Measurements from ENCODE around the gene AQP5. TPM values are rescaled to one million over a fixed set of nuclear protein-coding genes. Genes with fewer than 3 reads are reported as not detected.

Gene AQP5
- polyA plus RNA-seq, 3 donors: not detected

DNA sequence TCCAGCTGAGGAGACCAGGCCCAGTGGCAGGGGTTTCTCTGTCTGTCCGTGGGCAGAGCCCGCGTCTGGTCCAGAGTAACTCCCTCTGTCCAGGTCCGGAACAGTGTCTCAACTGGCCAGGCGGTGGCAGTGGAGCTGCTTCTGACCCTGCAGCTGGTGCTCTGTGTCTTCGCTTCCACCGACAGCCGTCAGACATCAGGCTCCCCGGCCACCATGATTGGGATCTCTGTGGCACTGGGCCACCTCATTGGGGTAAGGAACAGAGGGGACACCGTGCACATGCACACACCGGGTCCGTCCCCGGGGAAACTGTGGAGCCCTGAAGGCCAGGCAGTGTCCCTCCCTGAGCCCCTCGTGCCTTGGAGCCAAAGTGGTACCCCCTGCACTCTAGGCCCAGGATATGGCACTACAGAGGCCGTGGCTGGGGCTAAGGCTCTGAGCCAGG lies 12.6 kb downstream of the AQP5 start:
- 91% methylated on average over 15 of the region's 15 CpGs for WGBS (ENCODE audit: insufficient coverage)
- no peak overlapping the region for H3K4me3 Mint-ChIP-seq
- peaks cover 19 to 34% of the 10 kb centered on the region in 2 donors for H3K4me1 ChIP-seq (ENCODE audit: control insufficient read depth in 1 of 2, insufficient read depth in 2 of 2, low read length in 2 of 2)
- peaks cover 0 to under 1% (median 0%) of the 10 kb centered on the region in 7 donors for H3K9me3 Mint-ChIP-seq
- no peak overlapping the region for H3K9ac ChIP-seq (ENCODE audit: insufficient read depth, low read length, poor library complexity, severe bottlenecking)
- H3K9me3 ChIP-seq (replicated peaks in 1 of 2; ENCODE audit: control insufficient read depth in 1 of 2, insufficient read depth in 1 of 2, low read length in 2 of 2): no peaks in the 10 kb centered on the region
- peaks cover 0 to 14% of the 10 kb centered on the region in 2 donors for H3K27me3 ChIP-seq (ENCODE audit: control insufficient read depth in 2 of 2, insufficient read depth in 2 of 2, low read length in 2 of 2)
- no peaks in the 10 kb centered on the region for H4K20me1 ChIP-seq (ENCODE audit: insufficient read depth, low read length)
- no peak overlapping the region for H3K4me3 ChIP-seq (replicated peaks in 1 of 3; ENCODE audit: low read depth in 2 of 3, low read length in 3 of 3)
- H3K27ac Mint-ChIP-seq: no peak overlapping the region
- H3K4me2 ChIP-seq (replicated peaks; ENCODE audit: extremely low read depth, low read length, poor library complexity, severe bottlenecking): no peak overlapping the region
- peak; percentile 48 for TF ChIP-seq CTCF (IDR thresholded peaks at IDR 0.05)
- no peaks in the 10 kb centered on the region for H3K36me3 ChIP-seq (replicated peaks in 1 of 2; ENCODE audit: control insufficient read depth in 1 of 2, insufficient read depth in 2 of 2, low read length in 2 of 2)
- no peaks in the 10 kb centered on the region for H3K79me2 ChIP-seq (ENCODE audit: insufficient read depth, low read length)
- H3K36me3 Mint-ChIP-seq: peaks cover 0 to 2% of the 10 kb centered on the region in 2 donors
- DNase-seq: peak in 1 of 3 donors; percentile 46
- intact Hi-C loops (cut with micrococcal nuclease): no loop called here
- H3K4me1 Mint-ChIP-seq: peaks cover 31% of the 10 kb centered on the region
- H2AFZ ChIP-seq (ENCODE audit: insufficient read depth, low read depth, low read length, poor library complexity, severe bottlenecking): peak overlapping the region; percentile 53
- H3K27me3 Mint-ChIP-seq (ENCODE audit: low read depth in 3 of 3): peaks cover 5 to 11% (median 5%) of the 10 kb centered on the region in 3 donors
- no peak overlapping the region for H3K27ac ChIP-seq (ENCODE audit: low read depth in 1 of 2, low read length in 2 of 2)

DNA sequence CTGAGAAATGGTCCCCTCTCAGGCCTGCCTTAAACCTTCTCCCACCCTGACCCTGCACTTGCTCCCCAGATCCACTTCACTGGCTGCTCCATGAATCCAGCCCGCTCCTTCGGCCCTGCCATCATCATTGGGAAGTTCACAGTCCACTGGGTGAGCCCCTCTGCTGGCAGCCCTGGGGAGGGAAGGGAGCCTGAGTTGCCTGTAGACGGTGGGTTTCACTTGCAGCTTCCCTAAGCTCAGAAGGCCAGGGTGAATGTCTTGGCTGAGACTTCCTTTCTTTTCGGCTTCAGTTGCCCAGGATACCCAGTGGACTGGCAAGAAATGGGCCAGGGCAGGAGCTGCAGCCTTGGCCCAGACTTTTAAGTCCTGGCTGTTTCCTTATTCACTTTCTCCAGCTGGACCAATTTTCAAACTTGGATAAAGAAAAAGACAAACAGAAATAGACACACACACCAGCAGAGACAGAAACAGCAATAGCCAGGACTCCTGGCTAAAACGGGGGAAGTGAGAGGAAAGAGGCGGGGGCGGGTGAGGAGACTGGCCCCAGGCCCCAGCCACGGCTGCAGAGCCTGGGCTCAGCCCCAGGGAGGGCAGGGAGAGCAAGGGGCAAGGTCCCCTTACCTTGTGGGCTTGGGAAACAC lies 13.1 kb downstream of the AQP5 start:
- Histone ChIP-seq H3K27me3 (ENCODE audit: control insufficient read depth in 2 of 2, insufficient read depth in 2 of 2, low read length in 2 of 2) (peaks cover 0 to 14% of the 10 kb centered on the region in 2 donors), H4K20me1 (ENCODE audit: insufficient read depth, low read length) (no peaks in the 10 kb centered on the region), H3K4me3 (replicated peaks in 1 of 3; ENCODE audit: low read depth in 2 of 3, low read length in 3 of 3) (peak overlapping the region in 1 of 3 experiments; percentile 2), H2AFZ (ENCODE audit: insufficient read depth, low read depth, low read length, poor library complexity, severe bottlenecking) (peak overlapping the region; percentile 53), H3K79me2 (ENCODE audit: insufficient read depth, low read length) (no peaks in the 10 kb centered on the region), H3K36me3 (replicated peaks in 1 of 2; ENCODE audit: control insufficient read depth in 1 of 2, insufficient read depth in 2 of 2, low read length in 2 of 2) (no peaks in the 10 kb centered on the region), H3K27ac (ENCODE audit: low read depth in 1 of 2, low read length in 2 of 2) (no peak overlapping the region), H3K4me2 (replicated peaks; ENCODE audit: extremely low read depth, low read length, poor library complexity, severe bottlenecking) (peak overlapping the region; percentile 27), H3K4me1 (ENCODE audit: control insufficient read depth in 1 of 2, insufficient read depth in 2 of 2, low read length in 2 of 2) (peaks cover 20 to 34% of the 10 kb centered on the region in 2 donors), H3K9me3 (replicated peaks in 1 of 2; ENCODE audit: control insufficient read depth in 1 of 2, insufficient read depth in 1 of 2, low read length in 2 of 2) (no peaks in the 10 kb centered on the region), H3K9ac (ENCODE audit: insufficient read depth, low read length, poor library complexity, severe bottlenecking) (no peak overlapping the region)
- Mint-ChIP-seq H3K36me3 (peaks cover 2 to 3% of the 10 kb centered on the region in 2 donors), H3K4me1 (peaks cover 36% of the 10 kb centered on the region), H3K27ac (peak overlapping the region in 4 of 7 donors; percentile 13 to 38 (median 18)), H3K27me3 (ENCODE audit: low read depth in 3 of 3) (peaks cover 5 to 11% (median 5%) of the 10 kb centered on the region in 3 donors), H3K9me3 (peaks cover 0 to 2% (median 0%) of the 10 kb centered on the region in 7 donors), H3K4me3 (peak overlapping the region in 1 of 2 donors; percentile 58)
- WGBS (ENCODE audit: insufficient coverage): 13% methylated on average over 6 of the region's 8 CpGs
- intact Hi-C loops (cut with micrococcal nuclease): no loop called here
- TF ChIP-seq CTCF (IDR thresholded peaks at IDR 0.05): no peak
- DNase-seq: no peak

Data from CD14-positive monocyte (primary cell).